Left renal cortex interstitium (tissue), 4 donors: ENCODE measurements around the gene ZNHIT6. TPM values are rescaled to one million over a fixed set of nuclear protein-coding genes. Genes with fewer than 3 reads are reported as not detected.

Experiments
- DNase-seq, 4 donors: peaks; one replicate each; pipeline ENCODE4 v3.0.0-alpha.2; 2013; ENCODE audit warnings: low read depth in 4 of 4, low spot score in 2 of 4, missing footprints in 1 of 4
- polyA plus RNA-seq, 4 donors: library from polyadenylated mRNA; unstranded; fragments of 120-200 nt; gene quantifications; one replicate each; pipeline ENCODE4 v1.2.1, GENCODE V29; 2013; ENCODE audit not compliant: insufficient read length in 4 of 4

The ZNHIT6 gene
- polyA plus RNA-seq, 4 donors = 25.4 to 31.4 (median 29.3) TPM

DNA sequence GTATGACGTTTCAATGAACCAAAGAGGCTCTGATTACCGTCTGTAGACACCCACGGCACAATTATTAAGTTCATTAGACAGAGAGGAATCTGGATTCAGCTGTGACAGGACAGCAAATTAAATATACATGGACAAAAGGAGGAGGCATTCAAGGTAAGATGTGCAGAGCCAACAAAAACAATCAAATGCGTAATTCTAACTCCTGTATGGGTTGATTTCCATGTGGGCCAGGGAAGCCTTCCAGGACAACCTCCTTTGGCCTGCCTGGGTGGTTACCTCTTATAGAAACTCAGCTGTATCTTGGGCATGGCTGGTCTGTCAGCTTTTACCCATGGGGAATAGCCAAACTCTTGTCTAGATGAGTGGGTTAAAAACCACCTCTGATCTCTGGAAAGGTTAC is 83.9 kb downstream of the ZNHIT6 start:
- DNase-seq = no peak

DNA sequence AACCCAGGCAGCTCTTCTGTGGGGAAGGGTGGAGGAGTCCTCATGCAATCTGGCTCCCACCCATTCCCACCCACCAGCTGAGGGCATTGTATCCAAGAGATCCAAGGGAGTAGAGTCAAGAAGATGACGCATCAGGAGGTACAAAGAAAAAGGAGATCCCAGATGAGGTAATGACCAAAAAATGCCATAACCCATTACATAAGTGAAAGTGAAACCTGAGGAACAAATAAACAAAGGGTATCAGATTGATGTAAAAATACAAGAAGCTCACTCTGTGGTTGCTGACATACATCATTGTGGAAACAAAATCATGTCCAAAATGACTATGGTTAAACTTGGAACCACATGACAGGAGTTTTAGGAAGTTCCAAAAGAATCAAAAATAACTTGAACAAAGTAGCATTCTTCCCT is 85.2 kb downstream of the ZNHIT6 start:
- no peak for DNase-seq

DNA sequence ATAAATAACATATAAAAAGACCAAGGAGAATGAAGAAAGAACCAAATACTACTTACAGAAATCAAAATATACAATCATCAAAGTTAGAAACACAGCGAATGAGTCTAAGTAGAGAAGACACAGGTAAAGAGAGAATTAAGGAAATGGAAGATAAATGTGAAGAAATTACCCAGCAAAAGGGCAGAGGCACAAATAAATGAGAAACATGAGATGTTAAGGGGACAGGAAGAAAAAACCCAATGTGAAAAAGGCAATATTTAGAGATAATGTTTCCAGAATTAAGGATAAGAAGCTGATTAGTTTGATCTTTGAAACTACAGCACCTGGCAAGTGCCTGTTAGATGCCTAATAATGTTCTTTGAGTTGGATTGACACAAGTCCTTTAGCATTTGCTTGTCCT is 86.8 kb downstream of the ZNHIT6 start:
- DNase-seq = no peak

DNA sequence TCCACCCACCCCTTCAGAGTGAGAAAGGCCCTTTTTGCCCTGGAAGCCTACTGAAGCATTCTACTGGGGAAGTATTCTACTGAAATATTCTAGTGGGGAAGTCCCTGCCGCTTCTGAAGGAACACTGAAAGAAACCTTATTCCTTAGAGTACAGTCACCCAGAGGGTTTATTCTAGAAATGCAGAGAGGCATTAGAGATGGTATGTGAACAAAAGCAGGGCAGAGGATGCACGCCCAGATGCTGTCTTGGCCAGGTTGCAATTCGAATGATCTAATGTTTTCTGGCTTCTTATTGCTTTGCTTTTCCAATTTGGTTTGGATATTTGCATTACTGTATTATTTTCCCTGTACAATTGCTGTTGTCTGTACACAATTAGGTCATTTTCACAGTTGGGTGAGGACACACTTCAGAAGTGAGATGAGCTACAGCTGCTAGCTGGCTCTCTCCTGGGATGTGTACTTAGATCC is 90.6 kb downstream of the ZNHIT6 start:
- DNase-seq = no peak

DNA sequence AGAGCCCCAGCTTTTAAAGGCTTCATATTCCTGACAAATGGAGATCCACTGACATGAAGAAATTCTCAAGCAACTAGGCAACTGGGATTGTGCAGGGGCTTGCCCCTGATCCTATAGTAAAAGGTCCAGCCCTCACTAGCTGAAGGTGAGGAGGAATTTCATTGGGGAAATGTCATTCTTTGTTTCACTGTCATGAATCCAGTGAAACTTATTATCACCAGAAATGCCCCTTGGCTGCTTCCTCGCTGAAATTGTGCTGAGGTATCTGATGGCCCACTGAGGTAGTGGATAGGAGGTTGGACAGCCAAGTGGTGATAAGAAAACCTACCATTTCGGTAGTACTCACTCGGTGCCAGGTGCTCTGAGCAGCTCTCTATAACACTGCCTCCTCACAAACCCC is 91.5 kb downstream of the ZNHIT6 start:
- DNase-seq = no peak

DNA sequence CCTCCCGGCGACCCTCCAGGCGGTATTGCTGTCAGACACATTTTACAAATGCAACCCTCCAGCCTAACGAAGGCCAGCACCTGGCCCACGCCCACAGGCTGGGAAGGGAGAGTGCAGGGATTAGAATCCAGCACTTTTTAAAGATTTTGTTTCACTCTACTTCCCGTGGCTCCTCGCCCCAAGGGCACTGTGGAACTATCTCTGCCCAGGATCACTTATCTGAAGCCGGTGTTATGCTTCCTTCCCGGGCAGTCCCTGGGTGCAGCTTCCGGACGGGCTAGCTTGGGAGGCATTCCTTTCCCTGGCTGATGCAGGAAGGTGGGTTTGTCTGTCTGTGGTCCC is 91.9 kb downstream of the ZNHIT6 start:
- no peak for DNase-seq

DNA sequence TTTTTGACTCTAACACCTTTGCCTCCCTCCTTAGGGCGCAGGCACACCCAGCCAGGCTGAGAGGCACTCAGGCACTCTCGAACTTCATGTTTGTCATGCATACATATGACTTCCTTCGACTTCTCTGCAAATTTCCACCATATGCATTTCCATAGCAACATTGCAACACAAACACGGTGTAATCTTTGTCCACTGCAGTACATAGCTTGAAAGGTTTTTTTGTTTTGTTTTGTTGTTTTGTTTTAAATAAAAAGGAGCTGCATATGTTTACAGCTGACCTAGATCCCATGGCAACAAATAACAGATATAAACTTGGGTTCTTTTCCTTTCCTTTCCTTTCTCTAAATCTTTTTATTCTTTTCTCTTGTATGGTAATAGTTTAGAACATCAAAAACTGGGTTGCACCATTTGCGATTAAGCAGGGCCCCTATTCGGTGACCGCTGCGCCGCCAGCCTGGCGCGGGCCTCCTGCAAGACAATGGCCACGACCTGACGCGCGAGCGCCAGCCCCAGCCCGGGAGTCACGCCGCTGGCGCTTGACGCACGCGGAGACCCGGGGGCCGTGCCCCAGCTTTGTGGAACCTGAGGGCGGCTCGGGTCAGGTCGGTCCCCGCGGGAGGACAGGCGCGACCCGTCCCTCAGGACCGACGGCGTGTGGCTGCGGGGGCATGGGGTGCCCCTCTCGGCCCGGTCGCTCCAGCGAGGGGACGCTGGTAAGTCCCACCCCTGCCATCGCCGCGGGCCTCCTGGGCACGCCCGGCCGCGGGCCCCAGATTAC is 92.5 kb downstream of the ZNHIT6 start:
- no peak for DNase-seq

DNA sequence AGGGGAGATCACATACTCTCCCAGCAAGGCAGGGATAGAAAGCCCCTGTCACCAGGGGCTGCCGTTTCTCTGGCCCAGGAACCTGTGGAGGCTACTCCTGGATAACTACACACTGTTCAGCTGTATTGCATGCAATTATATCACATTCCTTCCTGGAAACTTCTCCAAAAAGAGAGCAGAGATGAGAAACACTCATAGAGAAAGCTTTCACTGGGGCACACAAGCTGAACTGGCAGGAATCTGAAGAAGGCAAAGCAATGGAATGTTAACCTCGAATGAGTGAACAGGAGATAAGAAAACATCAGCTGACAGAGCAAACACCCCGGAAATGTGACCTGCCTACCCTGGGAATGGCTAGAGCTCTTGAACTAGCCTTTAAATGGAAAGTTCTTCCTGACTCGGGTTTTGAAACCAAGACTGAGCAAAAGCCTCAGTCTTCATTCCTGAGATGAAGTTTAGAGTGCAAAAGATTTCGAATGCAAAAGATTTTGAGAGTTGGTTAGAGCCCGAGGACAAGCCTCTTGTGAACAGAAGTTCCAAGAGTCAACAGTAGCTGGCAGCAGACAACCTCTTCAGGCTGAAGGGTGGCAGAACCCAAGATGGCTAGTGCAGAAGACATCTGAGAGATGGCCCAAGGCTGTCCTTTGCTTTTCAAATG is 95.4 kb downstream of the ZNHIT6 start:
- no peak for DNase-seq

DNA sequence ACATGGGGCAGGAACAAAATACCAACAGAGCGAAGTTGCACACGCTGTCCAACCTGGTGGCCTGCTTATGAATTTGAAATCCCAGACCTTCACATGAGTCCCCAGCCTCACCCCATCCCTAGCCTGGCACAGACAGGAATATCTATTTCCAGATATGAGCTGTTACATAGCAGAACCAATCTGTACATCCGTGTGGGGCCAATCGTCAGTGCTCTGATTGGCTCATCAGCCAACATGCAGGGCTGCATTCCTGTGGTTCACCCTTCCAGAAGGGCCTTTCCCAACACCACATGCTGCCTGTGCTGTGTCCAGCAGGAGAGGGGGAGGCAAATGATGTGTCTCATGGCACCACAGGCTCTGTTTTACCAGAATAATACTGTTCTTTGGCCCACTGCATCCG is 96.4 kb downstream of the ZNHIT6 start:
- DNase-seq = no peak

DNA sequence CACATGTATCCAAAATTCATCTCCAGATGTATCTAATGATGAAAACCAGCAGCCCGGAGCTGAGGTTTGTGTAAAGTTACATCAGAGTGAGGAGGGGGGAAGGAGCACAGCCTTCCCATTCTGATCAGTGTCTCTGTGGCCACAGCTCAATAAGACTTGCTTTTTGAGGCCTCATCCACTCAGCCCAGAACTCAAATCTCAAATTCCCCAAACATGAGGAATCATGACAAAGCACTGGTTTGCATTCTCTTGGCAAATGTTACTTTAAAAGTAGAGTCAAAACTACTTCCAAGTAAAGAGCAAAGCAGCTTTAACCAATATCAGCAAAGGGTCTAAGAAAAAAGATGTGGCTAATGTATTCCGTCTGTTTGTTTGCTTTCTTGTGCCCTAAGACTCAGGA is 96.8 kb downstream of the ZNHIT6 start:
- no peak for DNase-seq

DNA sequence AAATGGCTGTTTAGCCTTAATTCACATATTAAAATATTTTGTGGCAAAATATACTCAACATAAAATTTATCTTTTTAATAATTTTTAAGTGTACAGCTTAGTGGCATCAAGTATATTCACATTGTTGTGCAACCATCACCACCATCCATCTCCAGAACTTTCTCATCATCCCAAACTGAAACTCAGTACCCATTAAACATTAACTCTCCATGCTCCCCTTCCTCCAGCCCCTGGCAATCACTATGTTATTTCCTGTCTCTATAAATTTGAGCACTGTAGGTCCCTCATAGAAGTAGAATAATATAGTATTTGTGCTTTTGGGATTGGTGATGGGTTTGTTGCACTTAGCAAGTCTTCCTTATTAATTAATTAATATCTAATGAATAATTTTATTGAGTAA is 98.3 kb downstream of the ZNHIT6 start:
- DNase-seq = no peak

DNA sequence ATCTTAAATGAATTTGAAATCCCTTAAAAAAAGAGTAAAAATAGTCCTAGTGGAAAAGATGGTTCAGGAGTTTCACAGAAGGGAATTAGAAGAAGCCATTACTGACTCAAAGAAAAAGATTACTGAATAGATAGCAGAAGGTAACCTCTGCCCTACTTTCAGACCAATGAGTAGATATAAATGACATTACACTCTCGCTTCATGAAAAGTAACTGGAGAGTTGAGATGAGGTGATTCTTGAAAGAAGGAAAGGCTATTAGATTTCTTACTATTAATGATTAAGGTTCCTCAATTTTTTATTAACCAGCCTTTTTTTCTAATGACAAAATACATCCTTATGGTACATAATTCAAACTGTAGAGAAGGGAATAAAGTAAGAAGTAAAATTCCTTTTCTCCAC is 99.4 kb downstream of the ZNHIT6 start:
- DNase-seq = no peak

DNA sequence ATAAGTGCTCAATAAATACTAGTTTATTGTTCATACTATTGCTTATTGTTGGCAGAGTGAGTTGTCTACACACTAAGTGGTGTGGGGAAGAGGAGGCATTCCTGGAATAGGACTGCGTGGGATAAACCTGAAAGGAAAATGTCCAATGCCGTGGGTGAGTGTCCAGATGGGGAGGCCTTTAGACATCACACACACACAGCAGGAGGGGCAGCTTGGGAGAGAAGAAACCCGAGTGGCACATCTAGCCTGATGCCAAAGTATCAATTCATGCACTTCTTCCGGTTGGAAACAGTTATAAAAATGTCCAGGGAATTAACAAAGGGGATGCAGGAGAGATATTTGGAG is 100.3 kb downstream of the ZNHIT6 start:
- no peak for DNase-seq

DNA sequence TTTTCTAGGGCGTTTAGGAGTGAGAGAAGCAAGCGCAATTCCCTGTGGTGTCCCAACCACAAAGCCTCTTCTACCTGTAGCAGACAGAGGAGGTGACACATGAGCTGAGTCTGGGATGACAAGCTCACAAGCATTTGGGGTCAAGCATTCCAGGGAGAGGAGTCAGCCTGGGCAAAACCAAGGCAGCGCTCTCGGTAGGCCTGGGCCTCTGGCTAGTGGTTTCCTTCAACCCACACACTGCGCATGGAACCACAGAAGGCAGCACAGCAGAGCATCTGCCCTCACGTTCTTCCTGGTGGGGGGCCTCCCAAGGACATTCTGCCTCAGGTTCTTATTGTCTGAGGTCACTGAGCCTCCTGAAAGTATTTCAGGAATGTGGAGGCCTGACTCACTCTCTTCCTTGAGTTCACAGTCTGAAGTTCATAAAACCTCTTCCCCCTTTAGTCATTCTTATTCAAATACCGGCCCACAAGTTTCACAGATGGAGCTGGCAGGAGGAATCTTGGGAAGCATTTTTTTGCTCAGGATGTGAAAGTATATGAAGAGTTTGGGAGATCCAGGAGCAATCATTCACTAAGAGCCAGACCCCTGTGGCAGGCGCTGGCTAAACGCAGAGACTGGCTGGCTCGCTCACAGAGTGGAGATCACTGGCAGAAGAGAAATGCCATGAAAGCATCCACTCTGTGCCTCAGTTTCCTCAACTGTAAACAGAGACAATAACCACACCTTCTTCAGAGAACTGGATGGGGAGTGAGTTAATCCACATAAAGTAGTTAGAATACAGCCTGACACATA is 100.9 kb downstream of the ZNHIT6 start:
- DNase-seq = no peak

DNA sequence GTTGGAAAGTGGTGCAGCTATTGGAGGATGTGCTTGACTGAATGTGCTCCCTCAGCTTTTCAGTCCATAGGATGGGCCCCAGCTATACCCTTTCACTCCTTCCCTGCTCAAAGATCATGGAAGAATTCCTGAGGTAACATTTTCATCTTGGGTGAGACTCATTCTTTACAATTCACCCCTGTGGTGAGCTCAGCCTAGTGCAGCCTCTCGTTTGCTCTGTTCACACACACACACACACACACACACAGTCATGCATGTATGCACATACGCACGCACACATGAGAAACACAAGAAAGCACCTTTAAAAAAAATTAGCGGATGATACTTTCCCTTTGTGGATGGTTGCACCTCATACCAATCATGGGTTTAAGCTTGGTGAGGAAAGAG is 101.8 kb downstream of the ZNHIT6 start:
- DNase-seq = no peak

DNA sequence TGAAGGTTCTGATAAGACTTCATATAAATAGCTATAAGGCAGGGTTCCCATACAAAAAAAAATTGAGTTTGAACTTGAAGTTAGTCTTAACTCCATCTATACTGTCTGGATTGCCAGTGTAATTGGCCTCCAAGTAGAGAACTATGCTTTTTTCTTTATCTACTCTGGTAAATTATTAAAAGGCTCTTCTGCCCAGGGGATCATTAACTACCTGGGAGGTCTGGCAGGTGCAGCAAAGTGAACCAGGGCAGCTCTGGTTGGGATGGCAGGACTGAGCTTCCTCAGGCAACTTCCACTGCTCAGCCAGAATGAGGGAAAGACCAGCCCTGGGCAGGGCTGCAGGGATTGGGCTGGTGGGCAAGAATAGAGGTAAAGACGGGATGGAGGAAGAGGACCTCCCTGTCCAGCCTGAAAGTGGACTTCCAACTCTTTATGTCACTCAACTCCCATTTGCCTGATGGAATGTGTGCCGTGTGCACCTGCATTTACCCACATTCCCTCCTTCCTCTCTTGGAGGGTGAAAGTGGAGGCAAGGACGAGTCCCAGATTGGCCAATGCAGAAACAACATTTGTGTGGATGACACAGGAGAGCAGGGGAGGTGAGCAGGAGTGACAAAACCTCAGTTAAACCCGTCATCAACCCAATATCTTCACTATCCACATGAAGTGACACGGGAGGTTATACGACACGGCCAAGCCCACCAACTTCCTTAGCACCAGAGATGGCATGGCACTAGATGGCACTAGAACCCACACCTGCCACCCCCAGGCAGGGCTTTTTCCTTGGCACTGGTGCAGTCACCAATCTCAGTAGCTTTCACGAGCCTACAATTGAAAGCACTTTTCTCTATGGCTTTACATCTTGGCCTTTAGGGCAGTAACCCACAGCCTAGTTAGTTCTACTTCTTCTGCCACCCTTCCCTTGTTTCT is 102.5 kb downstream of the ZNHIT6 start:
- DNase-seq = no peak

DNA sequence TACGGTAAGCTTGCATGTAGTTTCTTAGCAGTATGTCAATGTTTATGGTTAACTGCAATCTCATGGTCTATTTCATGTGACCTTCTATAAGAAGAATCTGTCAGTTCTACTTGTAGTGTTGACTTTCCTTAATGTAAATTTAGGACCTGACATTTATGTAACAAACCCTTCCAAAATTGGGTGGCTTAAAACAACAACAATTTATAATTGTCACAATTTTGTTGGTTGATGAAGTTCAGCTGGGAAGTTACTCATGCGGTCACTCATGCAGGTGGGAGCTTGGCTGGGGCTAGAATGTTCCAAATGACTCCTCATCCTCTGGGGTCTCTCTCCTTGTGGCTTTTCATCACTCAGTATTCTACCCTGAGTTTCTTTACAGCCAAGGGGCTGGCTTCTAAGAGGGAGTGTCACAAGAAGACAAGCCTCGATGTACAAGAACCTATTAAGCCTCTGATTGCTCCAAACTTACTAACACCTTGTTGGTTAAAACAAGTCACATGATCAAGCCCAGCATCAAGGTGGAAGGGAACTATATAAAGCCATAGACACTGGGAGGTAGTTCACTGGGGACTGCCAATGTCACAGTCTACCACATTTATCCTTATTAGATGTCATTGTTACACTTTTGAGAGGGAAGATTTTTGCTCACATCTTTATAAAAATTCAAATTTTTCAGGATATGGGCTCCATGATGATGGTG is 103.8 kb downstream of the ZNHIT6 start:
- DNase-seq = no peak

DNA sequence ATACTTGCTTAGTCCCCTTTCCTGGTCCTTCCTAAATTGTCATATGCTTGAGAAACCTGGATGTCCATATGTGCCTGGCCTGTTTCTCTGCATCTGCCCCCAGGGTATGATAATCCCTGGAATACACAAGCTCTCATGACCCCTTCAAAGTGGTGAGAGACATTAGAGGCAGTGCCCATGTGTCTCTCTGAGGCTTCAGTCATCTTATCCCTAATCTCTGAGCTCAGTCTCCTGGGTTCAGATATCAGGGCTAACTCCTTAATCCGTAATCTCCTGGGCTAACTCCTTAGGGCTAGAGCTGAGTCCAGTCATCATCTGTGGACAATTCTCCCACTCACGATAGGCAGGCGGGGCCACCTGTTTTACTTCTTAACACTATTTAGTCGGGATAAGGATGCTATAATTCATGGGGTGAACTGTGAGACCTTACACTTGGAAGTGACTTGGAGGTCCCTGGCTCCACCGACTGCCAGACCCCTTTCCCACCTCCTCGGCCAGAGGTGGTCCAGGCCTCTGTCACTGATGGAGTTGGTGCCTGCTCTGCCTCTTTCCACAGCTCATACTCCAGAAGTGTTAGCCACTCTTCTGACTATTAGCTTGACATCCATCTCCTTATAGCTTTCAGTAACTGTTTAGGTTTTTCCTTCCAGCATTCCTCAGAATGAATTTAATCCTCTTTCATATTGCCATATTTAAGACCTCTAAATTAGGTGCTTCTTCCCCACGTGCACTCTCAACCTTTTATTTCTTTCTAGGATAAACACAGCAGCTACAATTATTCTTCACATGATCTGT is 105.0 kb downstream of the ZNHIT6 start:
- no peak for DNase-seq

DNA sequence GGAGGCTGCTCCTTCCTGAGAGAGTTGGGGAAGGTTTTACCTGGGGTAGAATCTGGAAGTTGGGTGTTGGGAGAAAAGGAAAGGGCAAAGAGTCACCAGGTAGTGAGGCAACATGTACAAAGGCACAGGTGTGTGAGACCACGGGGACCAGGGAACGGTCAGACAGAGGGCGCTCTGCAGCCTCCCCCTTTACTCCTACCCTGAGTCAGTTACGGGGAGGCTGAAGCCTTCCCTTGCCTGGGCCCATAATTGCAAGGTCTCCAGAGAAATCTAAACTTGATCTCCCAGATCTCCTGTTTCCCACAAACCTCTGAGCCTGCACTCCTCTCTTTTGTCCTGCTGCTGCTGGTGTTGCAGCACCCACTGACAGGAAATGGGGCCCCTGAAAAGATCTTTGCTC is 105.7 kb downstream of the ZNHIT6 start:
- no peak for DNase-seq
